SK-N-SH treated with all-trans-retinoic acid at 6 μM for 48 hours (cell line): ENCODE data around the gene RHBDF2.

Source experiments
- BACH2 ChIP-seq: fragments of 250-450 bp; sonication (Bioruptor Pico); IDR thresholded peaks from 2 replicates; pipeline ENCODE4 v1.9.0; 2021; ENCODE audit warnings: mild to moderate bottlenecking, borderline replicate concordance
- CREB5 ChIP-seq: fragments of 250-450 bp; sonication (Bioruptor Pico); IDR thresholded peaks from 2 replicates; pipeline ENCODE4 v1.5.1; 2020; ENCODE audit warnings: low read depth, mild to moderate bottlenecking, moderate library complexity
- CSDC2 ChIP-seq: fragments of 250-450 bp; sonication (Bioruptor Pico); IDR thresholded peaks from 2 replicates; pipeline ENCODE4 v1.5.0; 2020; ENCODE audit warnings: mild to moderate bottlenecking, moderate library complexity
- ISL1 ChIP-seq: fragments of 250-450 bp; sonication (Bioruptor Pico); IDR thresholded peaks from 2 replicates; pipeline ENCODE4 v2.1.2; 2022; ENCODE audit warnings: mild to moderate bottlenecking, moderate library complexity
- OSR1 ChIP-seq: fragments of 250-450 bp; sonication (Bioruptor Pico); IDR thresholded peaks from 2 replicates; pipeline ENCODE4 v1.8.0; 2022; ENCODE audit warnings: moderate library complexity, mild to moderate bottlenecking, inconsistent platforms
- PATZ1 ChIP-seq: fragments of 250-450 bp; sonication (Bioruptor Pico); IDR thresholded peaks from 2 replicates; pipeline ENCODE4 v1.8.0; 2020; ENCODE audit warnings: mild to moderate bottlenecking, moderate library complexity, borderline replicate concordance
- POU6F1 ChIP-seq: fragments of 250-450 bp; sonication (Bioruptor Pico); IDR thresholded peaks from 2 replicates; pipeline ENCODE4 v1.8.0; 2021; ENCODE audit warnings: low read depth, mild to moderate bottlenecking, moderate library complexity, borderline replicate concordance
- RARB ChIP-seq: fragments of 250-450 bp; sonication (Bioruptor Pico); IDR thresholded peaks from 2 replicates; pipeline ENCODE4 v1.8.0; 2021; ENCODE audit warnings: mild to moderate bottlenecking, moderate library complexity
- SNAI2 ChIP-seq: fragments of 250-450 bp; sonication (Bioruptor Pico); IDR thresholded peaks from 2 replicates; pipeline ENCODE4 v1.5.0; 2020; ENCODE audit warnings: mild to moderate bottlenecking, moderate library complexity
- TCF4 ChIP-seq: fragments of 250-450 bp; sonication (Bioruptor Pico); IDR thresholded peaks from 2 replicates; pipeline ENCODE4 v1.8.0; 2021; ENCODE audit warnings: mild to moderate bottlenecking, moderate library complexity, borderline replicate concordance
- ZFP3 ChIP-seq: fragments of 250-450 bp; sonication (Bioruptor Pico); IDR thresholded peaks from 2 replicates; pipeline ENCODE4 v1.5.0; 2020; ENCODE audit warnings: mild to moderate bottlenecking, moderate library complexity
- ZFP30 ChIP-seq: fragments of 450-650 bp; formaldehyde crosslinking; IDR thresholded peaks from 2 replicates; pipeline ENCODE4 v1.5.0; 2022; ENCODE audit warnings: mild to moderate bottlenecking, moderate library complexity
- TF ChIP-seq, protein P1 (sequence below): fragments of 250-450 bp; sonication (Bioruptor Pico); IDR thresholded peaks from 2 replicates; pipeline ENCODE4 v1.5.0; 2020; ENCODE audit warnings: mild to moderate bottlenecking, moderate library complexity

- TF ChIP-seq, protein P1, sequence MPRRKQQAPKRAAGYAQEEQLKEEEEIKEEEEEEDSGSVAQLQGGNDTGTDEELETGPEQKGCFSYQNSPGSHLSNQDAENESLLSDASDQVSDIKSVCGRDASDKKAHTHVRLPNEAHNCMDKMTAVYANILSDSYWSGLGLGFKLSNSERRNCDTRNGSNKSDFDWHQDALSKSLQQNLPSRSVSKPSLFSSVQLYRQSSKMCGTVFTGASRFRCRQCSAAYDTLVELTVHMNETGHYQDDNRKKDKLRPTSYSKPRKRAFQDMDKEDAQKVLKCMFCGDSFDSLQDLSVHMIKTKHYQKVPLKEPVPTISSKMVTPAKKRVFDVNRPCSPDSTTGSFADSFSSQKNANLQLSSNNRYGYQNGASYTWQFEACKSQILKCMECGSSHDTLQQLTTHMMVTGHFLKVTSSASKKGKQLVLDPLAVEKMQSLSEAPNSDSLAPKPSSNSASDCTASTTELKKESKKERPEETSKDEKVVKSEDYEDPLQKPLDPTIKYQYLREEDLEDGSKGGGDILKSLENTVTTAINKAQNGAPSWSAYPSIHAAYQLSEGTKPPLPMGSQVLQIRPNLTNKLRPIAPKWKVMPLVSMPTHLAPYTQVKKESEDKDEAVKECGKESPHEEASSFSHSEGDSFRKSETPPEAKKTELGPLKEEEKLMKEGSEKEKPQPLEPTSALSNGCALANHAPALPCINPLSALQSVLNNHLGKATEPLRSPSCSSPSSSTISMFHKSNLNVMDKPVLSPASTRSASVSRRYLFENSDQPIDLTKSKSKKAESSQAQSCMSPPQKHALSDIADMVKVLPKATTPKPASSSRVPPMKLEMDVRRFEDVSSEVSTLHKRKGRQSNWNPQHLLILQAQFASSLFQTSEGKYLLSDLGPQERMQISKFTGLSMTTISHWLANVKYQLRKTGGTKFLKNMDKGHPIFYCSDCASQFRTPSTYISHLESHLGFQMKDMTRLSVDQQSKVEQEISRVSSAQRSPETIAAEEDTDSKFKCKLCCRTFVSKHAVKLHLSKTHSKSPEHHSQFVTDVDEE (CRISPR knock-in tag), result no peak
- no peak for TF ChIP-seq OSR1 (CRISPR knock-in tag)
- no peak for TF ChIP-seq ZFP3 (CRISPR knock-in tag)
- no peak for TF ChIP-seq CSDC2 (CRISPR knock-in tag)
- TF ChIP-seq BACH2, result no peak
- TF ChIP-seq CREB5, result no peak
- TF ChIP-seq RARB (CRISPR knock-in tag), result no peak
- no peak for TF ChIP-seq ZFP30 (CRISPR knock-in tag)
- TF ChIP-seq POU6F1, result no peak
- TF ChIP-seq ISL1 (CRISPR knock-in tag), result no peak
- TF ChIP-seq SNAI2, result no peak
- no peak for TF ChIP-seq PATZ1 (CRISPR knock-in tag)
- no peak for TF ChIP-seq TCF4
Observed at GRCh38 chr17:76432712-76433336, 68.4 kb downstream of the RHBDF2 start.
